OCI-LY7 (cell line): ENCODE results near the gene CFAP74. TPM values are rescaled to one million over a fixed set of nuclear protein-coding genes. Genes with fewer than 3 reads are reported as not detected.

Source experiments
- BruUV-seq: library from RNA; stranded (reverse); fragments of 400-500 nt; replicated peaks from 2 replicates; lab custom pipeline; 2021; lab: Mats Ljungman, UMichigan
- CTCF ChIA-PET: fragments of 300-600 bp; sonication (Branson Sonifier 250); formaldehyde crosslinking; loops from one replicate; lab custom pipeline; 2022; ENCODE audit warnings: antibody characterized with exemption; ENCODE audit not compliant: unreplicated experiment; lab: Charles Lee
- POLR2A ChIA-PET: fragments of 300-600 bp; sonication (Branson Sonifier 250); formaldehyde crosslinking; loops from one replicate; lab custom pipeline; 2022; ENCODE audit warnings: antibody characterized with exemption; lab: Charles Lee
- DNase-seq: peaks from one replicate; pipeline ENCODE4 v3.0.0-alpha.2; 2015; ENCODE audit warnings: low spot score
- H2AFZ ChIP-seq: fragments of 200-600 bp; sonication (generic), shearing (Covaris generic); 2 replicates; pipeline ENCODE4 v1.6.1; 2014; ENCODE audit warnings: mild to moderate bottlenecking, antibody characterized with exemption, low read length, moderate library complexity
- H3K27ac ChIP-seq: fragments of 200-600 bp; sonication (generic); 2 replicates; pipeline ENCODE4 v1.5.1; 2014; ENCODE audit warnings: mixed run types, low read depth, mild to moderate bottlenecking, moderate library complexity, low read length, inconsistent platforms; ENCODE audit not compliant: poor library complexity, severe bottlenecking
- H3K36me3 ChIP-seq: fragments of 200-600 bp; sonication (generic); 2 replicates; pipeline ENCODE4 v1.6.1; 2014; ENCODE audit warnings: mild to moderate bottlenecking, antibody characterized with exemption, low read length, moderate library complexity, mixed read lengths; ENCODE audit not compliant: insufficient read depth
- H3K4me1 ChIP-seq: fragments of 200-600 bp; sonication (generic); 2 replicates; pipeline ENCODE4 v1.5.1; 2014; ENCODE audit warnings: mild to moderate bottlenecking, low read length; ENCODE audit not compliant: insufficient read depth, poor library complexity, severe bottlenecking
- H3K4me2 ChIP-seq: fragments of 200-600 bp; sonication (generic); 2 replicates; pipeline ENCODE4 v1.6.1; 2014; ENCODE audit warnings: mild to moderate bottlenecking, low read length
- H3K4me3 ChIP-seq: fragments of 200-600 bp; sonication (generic); 2 replicates; pipeline ENCODE4 v1.5.1; 2014; ENCODE audit warnings: mild to moderate bottlenecking, low read depth, low read length; ENCODE audit not compliant: poor library complexity, severe bottlenecking
- H3K79me2 ChIP-seq: fragments of 200-600 bp; sonication (generic); 2 replicates; pipeline ENCODE4 v1.6.1; 2016; ENCODE audit warnings: low read depth, mild to moderate bottlenecking, low read length, moderate library complexity, mixed read lengths; ENCODE audit not compliant: insufficient read depth
- H3K9me2 ChIP-seq: fragments of 200-600 bp; sonication (generic); 2 replicates; pipeline ENCODE4 v1.6.1; 2016; ENCODE audit warnings: mild to moderate bottlenecking, low read length, mixed read lengths; ENCODE audit not compliant: insufficient read depth
- H3K9me3 ChIP-seq: fragments of 200-600 bp; sonication (generic); 2 replicates; pipeline ENCODE4 v1.6.1; 2014; ENCODE audit warnings: mild to moderate bottlenecking, mixed run types, low read length, mixed read lengths
- H4K20me1 ChIP-seq: fragments of 200-600 bp; sonication (generic); 2 replicates; pipeline ENCODE4 v1.6.1; 2014; ENCODE audit warnings: mild to moderate bottlenecking, antibody characterized with exemption, low read length, moderate library complexity, mixed read lengths; ENCODE audit not compliant: insufficient read depth
- EZH2phosphoT487 ChIP-seq: fragments of 200-600 bp; sonication (generic); IDR thresholded peaks from 2 replicates; pipeline ENCODE4 v1.6.1; 2018; ENCODE audit warnings: low read depth, borderline replicate concordance, mild to moderate bottlenecking, mixed run types, antibody characterized with exemption, low read length, moderate library complexity, mixed read lengths
- intact Hi-C: fragments of 100-400 bp; cut with micrococcal nuclease; formaldehyde crosslinking; loops from one replicate; pipeline ENCODE4 v1.10.0; 2022; ENCODE audit not compliant: unreplicated experiment
- total RNA-seq, 2 experiments: library from RNA; depleted of rRNA in 1 of 2; stranded (reverse); fragments of >200 nt in 1 of 2; shearing (Covaris generic) in 1 of 2; gene quantifications; 2 replicates each; pipeline ENCODE4 v1.2.3, GENCODE V29; 2014 to 2022
- TF ChIP-seq, protein P1 (sequence below): fragments of 200-600 bp; sonication (generic); conservative IDR thresholded peaks from 2 replicates; pipeline ENCODE4 v1.5.1; 2014; ENCODE audit warnings: mild to moderate bottlenecking, antibody characterized with exemption, low read length, moderate library complexity, mixed read lengths

Gene CFAP74
- total RNA-seq, 2 experiments from 2014 or later = not detected

DNA sequence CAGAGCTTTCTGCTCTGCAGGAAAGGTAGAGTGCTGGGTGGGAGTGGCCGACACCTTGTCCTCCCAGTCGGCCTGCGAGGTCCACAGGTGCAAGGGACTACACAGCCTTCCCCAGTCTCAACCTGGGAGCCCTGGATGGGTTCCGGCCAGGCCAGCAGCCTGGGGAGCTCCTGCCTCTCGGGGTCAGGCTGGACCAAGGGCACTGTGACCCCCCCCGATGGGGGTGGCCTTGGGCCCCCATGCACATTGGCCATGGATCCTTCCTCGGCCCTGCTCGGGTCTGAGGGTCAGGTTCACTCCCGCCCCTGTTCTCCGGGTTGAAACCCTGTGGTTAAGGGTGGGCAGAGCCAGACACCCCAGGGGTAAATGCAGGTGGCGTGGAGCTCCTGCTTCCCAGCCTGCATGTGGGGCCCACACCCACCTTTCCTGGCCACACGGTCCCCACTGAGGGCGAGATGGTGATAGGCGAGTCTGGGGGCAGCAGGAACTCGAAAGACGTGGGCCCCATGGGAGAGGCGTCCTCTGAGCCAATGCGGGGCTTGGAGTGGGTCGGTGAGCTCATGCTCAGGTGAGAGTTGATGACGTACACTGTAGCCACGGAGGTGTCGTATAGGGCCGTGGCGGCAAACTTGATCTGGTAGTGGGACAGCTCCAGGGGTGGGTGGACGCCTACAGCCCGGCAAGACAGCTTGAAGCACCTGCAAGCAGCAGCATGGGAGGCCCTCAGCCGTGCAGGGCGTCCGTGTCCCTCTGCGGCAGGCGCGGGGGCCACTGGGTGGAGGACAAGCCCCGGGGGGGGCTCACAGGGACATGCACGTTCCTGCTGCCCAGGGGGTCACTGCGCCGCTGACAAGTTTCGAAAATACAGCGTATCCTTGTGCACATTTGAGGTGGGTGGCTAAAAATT is 73.7 kb downstream of the CFAP74 start:
- Histone ChIP-seq H3K4me3 (no peak overlapping the region), H3K36me3 (no peaks in the 10 kb centered on the region), H3K27ac (no peak overlapping the region), H4K20me1 (no peaks in the 10 kb centered on the region), H2AFZ (no peak overlapping the region), H3K4me1 (no peaks in the 10 kb centered on the region), H3K4me2 (no peak overlapping the region), H3K9me2 (no peaks in the 10 kb centered on the region), H3K79me2 (no peaks in the 10 kb centered on the region), H3K9me3 (0 out of 2 replicates have a peak, but pooled peaks cover 6% of the 10 kb centered on the region)
- no TSS peak for BruUV-seq
- no peak for DNase-seq
- no peak for TF ChIP-seq EZH2phosphoT487
- TF ChIP-seq, protein P1, sequence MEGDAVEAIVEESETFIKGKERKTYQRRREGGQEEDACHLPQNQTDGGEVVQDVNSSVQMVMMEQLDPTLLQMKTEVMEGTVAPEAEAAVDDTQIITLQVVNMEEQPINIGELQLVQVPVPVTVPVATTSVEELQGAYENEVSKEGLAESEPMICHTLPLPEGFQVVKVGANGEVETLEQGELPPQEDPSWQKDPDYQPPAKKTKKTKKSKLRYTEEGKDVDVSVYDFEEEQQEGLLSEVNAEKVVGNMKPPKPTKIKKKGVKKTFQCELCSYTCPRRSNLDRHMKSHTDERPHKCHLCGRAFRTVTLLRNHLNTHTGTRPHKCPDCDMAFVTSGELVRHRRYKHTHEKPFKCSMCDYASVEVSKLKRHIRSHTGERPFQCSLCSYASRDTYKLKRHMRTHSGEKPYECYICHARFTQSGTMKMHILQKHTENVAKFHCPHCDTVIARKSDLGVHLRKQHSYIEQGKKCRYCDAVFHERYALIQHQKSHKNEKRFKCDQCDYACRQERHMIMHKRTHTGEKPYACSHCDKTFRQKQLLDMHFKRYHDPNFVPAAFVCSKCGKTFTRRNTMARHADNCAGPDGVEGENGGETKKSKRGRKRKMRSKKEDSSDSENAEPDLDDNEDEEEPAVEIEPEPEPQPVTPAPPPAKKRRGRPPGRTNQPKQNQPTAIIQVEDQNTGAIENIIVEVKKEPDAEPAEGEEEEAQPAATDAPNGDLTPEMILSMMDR = no peak
- intact Hi-C loops = no loop called here
- CTCF ChIA-PET = no interaction called here
- POLR2A ChIA-PET = interaction anchor here (0.6 to 1.2 kb wide), 2 partner anchors 153 to 206 kb away, joined by 3 to 4 read pairs; no protein-coding TSS in a partner anchor

DNA sequence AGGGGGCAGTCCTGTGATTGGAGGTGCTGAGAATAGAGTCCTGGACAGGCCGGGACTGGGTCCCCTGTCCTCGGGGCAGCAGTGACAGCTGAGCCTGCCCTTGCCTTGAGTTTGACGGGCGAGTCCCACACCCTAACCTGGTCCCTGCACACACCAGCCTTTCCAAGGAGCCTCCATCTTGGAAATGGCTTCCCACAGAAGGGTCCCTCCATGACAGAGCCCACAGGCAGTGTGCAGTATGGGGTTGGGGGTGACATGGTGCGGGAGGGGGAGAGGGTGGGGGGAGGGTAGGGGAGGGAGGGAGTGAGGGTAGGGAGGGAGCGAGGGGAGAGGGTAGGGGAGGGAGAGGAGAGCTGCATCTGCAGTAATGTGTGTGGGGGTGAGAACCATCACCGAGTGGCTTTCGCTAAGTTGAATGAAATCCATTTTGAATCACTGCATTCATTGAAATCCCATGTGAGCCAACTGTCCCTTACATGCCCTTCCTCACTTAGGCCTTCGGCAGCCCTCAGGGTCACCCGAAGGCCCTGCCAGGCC is 74.4 kb downstream of the CFAP74 start:
- H3K9me2 ChIP-seq = no peaks in the 10 kb centered on the region
- H3K4me2 ChIP-seq = no peak overlapping the region
- DNase-seq = no peak
- CTCF ChIA-PET = no interaction called here
- 0 out of 2 replicates have a peak, but pooled peaks cover 5% of the 10 kb centered on the region for H3K9me3 ChIP-seq
- H3K27ac ChIP-seq = no peak overlapping the region
- no peaks in the 10 kb centered on the region for H3K79me2 ChIP-seq
- H4K20me1 ChIP-seq = no peaks in the 10 kb centered on the region
- TF ChIP-seq EZH2phosphoT487 = no peak
- TF ChIP-seq, protein P1 = no peak
- H3K4me3 ChIP-seq = no peak overlapping the region
- no peak overlapping the region for H2AFZ ChIP-seq
- BruUV-seq = no TSS peak
- H3K4me1 ChIP-seq = no peaks in the 10 kb centered on the region
- intact Hi-C loops = no loop called here
- H3K36me3 ChIP-seq = no peaks in the 10 kb centered on the region
- POLR2A ChIA-PET = no interaction called here
